HG03442 (cell line): ENCODE measurements around the gene TFB2M.
A peak's percentile ranks its signal among the peaks of the same experiment; 100 is the strongest.
"Not testable (repeated sequence)": the region's sequence is repeated elsewhere in the genome, so short reads cannot be mapped to it uniquely, and the experiment has no call there.

ENCODE experiments used
- ATAC-seq: cut with Tn5 transposase; IDR thresholded peaks from one replicate; pipeline ENCODE4 v1.9.1; 2021; ENCODE audit warnings: mild to moderate bottlenecking, moderate library complexity; ENCODE audit not compliant: unreplicated experiment

TFB2M gene

DNA sequence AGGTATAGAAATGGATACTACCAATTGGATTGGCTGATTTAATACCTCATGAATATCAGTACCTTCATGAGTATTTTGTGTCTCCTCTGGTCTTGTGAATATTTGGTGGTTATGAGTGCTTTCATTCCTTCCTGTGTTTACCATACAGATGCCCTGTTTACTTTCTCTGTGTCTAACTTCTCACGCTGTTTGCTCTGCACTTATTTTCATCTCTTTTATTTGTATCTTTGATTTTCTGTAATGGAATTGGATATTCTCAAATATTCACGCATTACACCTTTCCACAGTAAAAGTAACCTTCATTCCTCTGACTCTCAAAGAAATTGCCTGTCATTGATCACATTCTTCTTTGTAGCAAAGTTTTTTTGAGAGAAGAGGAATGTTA lies 17.0 kb upstream of the TFB2M start:
- no peak for ATAC-seq

GRCh38 chr1:246582301-246583055 lies 16.4 kb upstream of the TFB2M start:
- no peak for ATAC-seq

DNA sequence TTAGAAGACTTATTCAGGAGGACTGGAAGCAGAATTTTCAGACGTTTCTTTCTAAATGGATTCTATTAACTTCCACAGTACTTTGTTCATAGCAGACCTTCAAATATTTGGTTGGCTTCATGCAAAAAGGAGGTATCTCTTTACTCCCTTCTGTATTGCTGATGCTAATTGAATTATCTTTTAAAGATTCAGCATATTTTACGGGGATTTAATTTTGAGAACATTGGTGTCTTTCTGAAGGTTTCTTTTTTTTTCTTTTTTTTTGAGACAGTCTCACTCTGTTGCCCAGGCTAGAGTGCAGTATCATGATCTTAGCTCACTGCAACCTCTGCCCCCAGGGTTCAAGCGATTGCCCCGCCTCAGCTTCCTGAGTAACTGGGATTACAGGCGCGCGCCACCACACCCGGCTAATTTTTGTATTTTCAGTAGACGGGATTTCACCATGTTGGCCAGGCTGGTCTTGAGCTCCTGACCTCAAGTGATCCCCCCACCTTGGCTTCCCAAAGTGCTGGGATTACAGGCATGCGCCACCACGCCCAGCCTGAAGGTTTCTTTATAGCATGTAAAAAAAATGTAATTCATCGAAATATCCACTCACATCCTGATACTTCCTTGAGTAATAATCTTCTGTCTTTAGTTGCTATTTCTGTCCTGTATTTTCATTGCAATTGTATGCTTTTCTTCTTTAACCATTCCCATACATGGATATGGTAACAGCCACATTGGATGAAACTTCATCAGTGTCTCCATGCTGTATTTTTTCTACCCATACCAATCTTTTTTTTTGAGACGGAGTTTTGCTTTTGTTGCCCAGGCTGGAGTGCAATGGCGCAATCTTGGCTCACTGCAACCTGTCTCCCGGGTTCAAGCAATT lies 14.7 kb upstream of the TFB2M start:
- ATAC-seq, result no peak

- peak; percentile 82 for ATAC-seq
These were observed 13.8 kb upstream of the TFB2M start for GRCh38 chr1:246579818-246580217.

GRCh38 chr1:246577720-246578106 lies 11.7 kb upstream of the TFB2M start:
- ATAC-seq, result no peak

DNA sequence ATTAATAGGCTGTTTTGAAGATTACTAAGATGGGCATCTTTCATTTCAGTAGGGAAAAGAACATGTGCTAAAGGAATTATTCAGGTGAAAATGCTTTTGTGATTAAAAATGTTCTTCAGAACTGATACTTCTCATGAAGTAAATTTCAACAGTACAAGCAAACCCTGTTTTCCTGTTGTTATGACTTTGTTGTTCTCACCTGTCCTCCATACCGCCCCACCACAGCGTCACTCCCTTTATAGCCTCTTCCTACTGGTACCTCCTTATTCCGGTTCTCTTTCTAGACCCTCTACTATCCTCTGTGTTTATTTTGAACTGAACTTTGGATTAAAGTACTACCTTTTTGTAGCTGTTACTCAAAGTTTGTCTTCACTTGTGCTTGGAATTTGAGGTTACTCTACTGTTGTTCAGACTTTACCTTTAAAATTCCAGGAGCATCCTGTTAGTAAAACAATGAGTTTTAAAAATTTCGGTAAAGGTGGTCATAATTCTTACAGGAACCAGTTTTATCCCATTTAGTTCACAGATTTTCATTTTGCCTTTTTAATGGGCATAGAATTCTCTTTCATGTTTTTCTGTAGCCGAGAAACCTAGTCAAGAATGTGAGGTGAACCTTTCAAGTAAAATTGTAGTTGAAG lies 11.1 kb upstream of the TFB2M start:
- ATAC-seq, result no peak

GRCh38 chr1:246576709-246577032 lies 10.6 kb upstream of the TFB2M start:
- no peak for ATAC-seq

- no peak for ATAC-seq
These were observed 7.4 kb upstream of the TFB2M start for GRCh38 chr1:246573491-246573890.

- no peak for ATAC-seq
These were observed 6.7 kb upstream of the TFB2M start for GRCh38 chr1:246572785-246573184.

GRCh38 chr1:246571953-246572352 lies 5.9 kb upstream of the TFB2M start:
- no peak for ATAC-seq

- ATAC-seq, result not testable (repeated sequence)
These were observed 5.2 kb upstream of the TFB2M start for GRCh38 chr1:246571309-246571708.

GRCh38 chr1:246569248-246570238 lies 3.5 kb upstream of the TFB2M start:
- ATAC-seq, result peak; percentile 8

DNA sequence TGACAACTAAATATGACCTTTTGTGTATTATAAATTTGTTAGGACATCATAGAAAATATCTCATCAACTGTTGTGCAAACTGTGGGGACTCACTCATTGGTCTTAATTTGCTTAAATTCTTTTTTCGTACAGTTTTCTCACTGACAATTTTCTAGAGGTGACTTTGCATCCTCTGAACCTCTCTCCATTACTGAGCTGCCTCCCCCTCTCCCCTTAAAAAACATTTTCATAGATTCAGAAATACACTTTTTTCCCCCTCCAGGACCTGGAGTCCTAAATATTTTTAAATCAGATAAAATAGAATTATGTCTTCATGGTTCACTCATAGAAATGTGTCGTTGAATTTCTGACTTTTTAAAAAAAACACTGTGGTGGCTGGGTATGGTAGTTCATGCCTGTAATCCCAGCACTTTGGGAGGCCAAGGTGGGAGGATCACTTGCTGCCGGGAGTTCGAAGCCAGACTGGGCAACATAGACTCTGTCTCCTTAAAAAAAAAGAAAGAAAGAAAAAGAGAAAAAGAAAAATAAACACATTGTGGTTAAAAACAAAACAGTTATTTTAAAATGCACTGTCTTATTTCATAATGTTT lies 1.7 kb upstream of the TFB2M start:
- ATAC-seq, result no peak

DNA sequence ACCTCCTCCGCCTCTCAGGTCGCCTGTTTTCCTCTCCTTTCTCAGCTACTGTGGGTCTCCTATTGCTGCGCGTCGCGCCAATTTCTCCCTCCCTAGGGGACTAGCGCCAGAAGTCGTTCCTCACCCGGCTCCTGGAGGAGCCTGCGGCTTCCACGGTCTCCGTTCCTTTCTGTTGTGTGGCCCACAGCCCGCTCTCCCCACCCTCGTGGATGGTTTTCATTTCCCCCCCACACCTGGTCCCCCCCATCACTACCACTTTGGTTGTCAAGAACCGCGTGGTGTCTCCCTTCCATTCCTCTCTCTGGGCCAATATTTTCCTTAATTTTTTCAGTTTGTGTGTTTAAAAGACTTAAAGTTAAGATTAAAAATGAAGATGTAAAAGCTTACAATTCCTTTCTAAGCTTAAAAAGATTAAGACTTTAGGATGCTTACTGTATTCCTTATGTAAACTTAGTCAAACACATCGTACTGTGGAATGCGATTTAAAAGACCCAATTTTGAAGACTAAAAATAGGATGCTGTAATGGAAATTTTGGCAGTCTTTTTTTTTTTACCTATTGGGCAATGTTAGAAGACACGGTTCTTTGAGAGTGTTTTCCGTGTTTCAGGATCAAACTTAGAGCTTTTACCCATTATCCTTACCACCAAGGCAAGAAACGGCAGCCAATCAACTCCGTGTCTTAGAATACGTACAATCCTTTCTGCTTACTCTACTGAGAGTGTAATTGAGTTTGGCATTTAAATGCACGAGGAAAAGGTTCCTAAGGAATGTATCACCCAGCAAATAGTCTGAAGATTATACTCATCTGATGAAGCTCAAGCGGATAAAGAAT lies 968 bp upstream of the TFB2M start:
- ATAC-seq, result peak; percentile 14

GRCh38 chr1:246565751-246566127 lies 322 bp downstream of the TFB2M start:
- no peak for ATAC-seq

GRCh38 chr1:246564839-246565750 lies 966 bp downstream of the TFB2M start:
- no peak for ATAC-seq

- ATAC-seq, result not testable (repeated sequence)
These were observed 5.2 kb downstream of the TFB2M start for GRCh38 chr1:246560833-246561232.

DNA sequence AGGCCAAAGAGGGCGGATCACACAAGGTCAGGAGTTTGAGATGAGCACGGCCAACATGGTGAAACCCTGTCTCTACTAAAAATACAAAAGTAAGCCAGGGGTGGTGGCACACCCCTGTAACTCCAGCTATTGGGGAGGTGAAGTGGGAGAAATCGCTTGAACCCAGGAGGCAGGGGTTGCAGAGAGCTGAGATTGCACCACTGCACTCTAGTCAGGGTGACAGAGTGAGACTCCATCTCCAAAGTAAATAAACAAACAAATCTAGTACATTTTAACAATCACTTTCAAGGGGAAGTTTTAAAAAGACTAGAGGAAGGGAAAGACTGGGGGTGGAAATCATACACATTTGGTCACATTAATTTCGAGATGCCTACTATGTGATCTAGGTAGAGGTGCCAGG lies 6.8 kb downstream of the TFB2M start:
- ATAC-seq, result no peak
